GM19468 (cell line): ENCODE results near the gene F13B.
"Not testable (repeated sequence)": the region's sequence is repeated elsewhere in the genome, so short reads cannot be mapped to it uniquely, and the experiment has no call there.

ENCODE experiments used
- ATAC-seq: cut with Tn5 transposase; IDR thresholded peaks from one replicate; pipeline ENCODE4 v1.9.1; 2021; ENCODE audit warnings: mild to moderate bottlenecking, moderate library complexity, moderate number of reproducible peaks; ENCODE audit not compliant: unreplicated experiment; ENCODE audit errors: extremely low read depth

The F13B gene

GRCh38 chr1:197066719-197067456 lies at the start of gene F13B:
TSS of gene F13B (minus strand) at chr1:197067260. CDS start at chr1:197067223, 37 bp downstream.
- ATAC-seq, result no peak

- ATAC-seq, result no peak
Observed at GRCh38 chr1:197116156-197116555, 49.1 kb upstream of the F13B start.

- no peak for ATAC-seq
Observed at GRCh38 chr1:197106869-197107268, 39.8 kb upstream of the F13B start.

GRCh38 chr1:197103300-197103699 lies 36.2 kb upstream of the F13B start:
- no peak for ATAC-seq

- no peak for ATAC-seq
Observed at GRCh38 chr1:197101978-197102377, 34.9 kb upstream of the F13B start.

- no peak for ATAC-seq
Observed at GRCh38 chr1:197100677-197101076, 33.6 kb upstream of the F13B start.

- ATAC-seq, result no peak
Observed at GRCh38 chr1:197099444-197099843, 32.4 kb upstream of the F13B start.

GRCh38 chr1:197096971-197097370 lies 29.9 kb upstream of the F13B start:
- not testable (repeated sequence) for ATAC-seq

- ATAC-seq, result no peak
Observed at GRCh38 chr1:197096137-197096536, 29.1 kb upstream of the F13B start.

- ATAC-seq, result no peak
Observed at GRCh38 chr1:197093226-197093885, 26.3 kb upstream of the F13B start.

- ATAC-seq, result no peak
Observed at GRCh38 chr1:197092491-197093023, 25.5 kb upstream of the F13B start.

- ATAC-seq, result no peak
Observed at GRCh38 chr1:197083474-197083873, 16.4 kb upstream of the F13B start.

- ATAC-seq, result no peak
Observed at GRCh38 chr1:197081117-197081753, 14.2 kb upstream of the F13B start.

GRCh38 chr1:197080323-197080722 lies 13.3 kb upstream of the F13B start:
- no peak for ATAC-seq

- no peak for ATAC-seq
Observed at GRCh38 chr1:197076585-197076984, 9.5 kb upstream of the F13B start.

- ATAC-seq, result no peak
Observed at GRCh38 chr1:197073978-197074377, 6.9 kb upstream of the F13B start.

GRCh38 chr1:197067457-197067818 lies 378 bp upstream of the F13B start:
- ATAC-seq, result no peak

- no peak for ATAC-seq
Observed at GRCh38 chr1:197066277-197066676, 783 bp downstream of the F13B start.

- no peak for ATAC-seq
Observed at GRCh38 chr1:197065559-197065958, 1.5 kb downstream of the F13B start.

GRCh38 chr1:197063212-197063611 lies 3.8 kb downstream of the F13B start:
- no peak for ATAC-seq

GRCh38 chr1:197062692-197063091 lies 4.4 kb downstream of the F13B start:
- peak; percentile 93 for ATAC-seq
